Measurements from ENCODE around the gene COL4A3.

DNA sequence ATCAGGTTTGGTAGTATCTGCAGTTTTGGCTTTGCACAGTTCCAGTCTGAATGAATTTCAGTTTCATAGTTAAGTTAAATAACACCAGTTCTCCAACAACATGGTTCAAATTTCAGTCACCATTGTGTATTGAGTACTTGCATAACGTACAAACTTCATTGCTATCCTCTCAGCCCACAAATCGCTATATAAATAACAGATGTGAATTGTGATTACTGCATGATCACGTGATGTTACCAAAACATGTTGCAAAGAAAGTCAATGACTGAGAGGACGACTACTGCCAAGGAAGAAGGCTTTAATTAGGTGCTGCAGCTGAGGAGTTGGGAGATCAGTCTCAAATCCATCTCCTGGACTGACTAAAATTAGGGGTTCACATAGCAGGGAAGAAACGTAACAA is 48.7 kb upstream of the COL4A3 start:
- TF ChIP-seq, protein P1, sequence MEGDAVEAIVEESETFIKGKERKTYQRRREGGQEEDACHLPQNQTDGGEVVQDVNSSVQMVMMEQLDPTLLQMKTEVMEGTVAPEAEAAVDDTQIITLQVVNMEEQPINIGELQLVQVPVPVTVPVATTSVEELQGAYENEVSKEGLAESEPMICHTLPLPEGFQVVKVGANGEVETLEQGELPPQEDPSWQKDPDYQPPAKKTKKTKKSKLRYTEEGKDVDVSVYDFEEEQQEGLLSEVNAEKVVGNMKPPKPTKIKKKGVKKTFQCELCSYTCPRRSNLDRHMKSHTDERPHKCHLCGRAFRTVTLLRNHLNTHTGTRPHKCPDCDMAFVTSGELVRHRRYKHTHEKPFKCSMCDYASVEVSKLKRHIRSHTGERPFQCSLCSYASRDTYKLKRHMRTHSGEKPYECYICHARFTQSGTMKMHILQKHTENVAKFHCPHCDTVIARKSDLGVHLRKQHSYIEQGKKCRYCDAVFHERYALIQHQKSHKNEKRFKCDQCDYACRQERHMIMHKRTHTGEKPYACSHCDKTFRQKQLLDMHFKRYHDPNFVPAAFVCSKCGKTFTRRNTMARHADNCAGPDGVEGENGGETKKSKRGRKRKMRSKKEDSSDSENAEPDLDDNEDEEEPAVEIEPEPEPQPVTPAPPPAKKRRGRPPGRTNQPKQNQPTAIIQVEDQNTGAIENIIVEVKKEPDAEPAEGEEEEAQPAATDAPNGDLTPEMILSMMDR (IDR thresholded peaks at IDR 0.05; ENCODE audit: insufficient read depth, low read depth, low read length): no peak
- TF ChIP-seq EZH2 (IDR thresholded peaks at IDR 0.05; ENCODE audit: insufficient read depth, low read length): no peak
